SK-N-SH (cell line): ENCODE measurements around the gene CDK5. TPM values are rescaled to one million over a fixed set of nuclear protein-coding genes. Genes with fewer than 3 reads are reported as not detected.

ENCODE experiments used
- CTCF ChIA-PET: fragments of 300-600, 350-600 bp; formaldehyde crosslinking; extraction: SDS; loops from one replicate; lab custom pipeline; 2021; lab: Yijun Ruan, JAX
- POLR2A ChIA-PET: fragments of 350-600 bp; sonication (Branson Sonifier 250); formaldehyde crosslinking; extraction: SDS; loops from one replicate; lab custom pipeline; 2020; ENCODE audit warnings: antibody characterized with exemption, inconsistent platforms; lab: Yijun Ruan, JAX
- DNase-seq: peaks from one replicate; pipeline ENCODE4 v3.0.0; 2012
- H2AFZ ChIP-seq: fragments of 200-600 bp; sonication (generic); 2 replicates; pipeline ENCODE4 v1.8.1; 2016; ENCODE audit warnings: antibody characterized with exemption, mild to moderate bottlenecking, low read depth
- H3F3A ChIP-seq: fragments of 200-600 bp; sonication (generic); replicated peaks from 2 replicates; pipeline ENCODE3; 2016; ENCODE audit warnings: antibody characterized with exemption, mild to moderate bottlenecking; ENCODE audit not compliant: insufficient read depth
- H3K27ac ChIP-seq, 2 experiments: fragments of 200-500 bp in 1 of 2; fragments of 200-600 bp in 1 of 2; sonication (Bioruptor generic) in 1 of 2; sonication (generic), shearing (Covaris generic) in 1 of 2; 2 replicates each; pipeline versions ENCODE4 v1.5.1 to v1.6.1; 2014 to 2016; ENCODE audit warnings: low read depth in 2 of 2, inconsistent platforms in 1 of 2, low read length in 1 of 2, mild to moderate bottlenecking in 1 of 2, mixed read lengths in 1 of 2
- H3K27me3 ChIP-seq: fragments of 200-600 bp; sonication (generic), shearing (Covaris generic); 2 replicates; pipeline ENCODE4 v1.6.1; 2016; ENCODE audit warnings: mixed run types; ENCODE audit not compliant: insufficient read depth
- H3K36me3 ChIP-seq, 2 experiments: fragments of 200-500 bp in 1 of 2; fragments of 200-600 bp in 1 of 2; sonication (Bioruptor generic) in 1 of 2; sonication (generic) in 1 of 2; replicated peaks in 1 of 2; 2 replicates each; pipeline versions ENCODE3 to v1.5.1; 2014 to 2016; ENCODE audit warnings: low read length in 1 of 2, mild to moderate bottlenecking in 1 of 2; ENCODE audit not compliant: insufficient read depth in 2 of 2, control insufficient read depth in 1 of 2
- H3K4me1 ChIP-seq, 2 experiments: fragments of 200-500 bp in 1 of 2; fragments of 200-600 bp in 1 of 2; sonication (Bioruptor generic) in 1 of 2; sonication (generic), shearing (Covaris generic) in 1 of 2; 2 replicates each; pipeline versions ENCODE4 v1.5.1 to v1.6.1; 2014 to 2016; ENCODE audit warnings: low read depth in 1 of 2, low read length in 1 of 2, mixed run types in 1 of 2; ENCODE audit not compliant: insufficient read depth in 2 of 2, control insufficient read depth in 1 of 2
- H3K4me2 ChIP-seq: fragments of 200-600 bp; sonication (generic), shearing (Covaris generic); 2 replicates; pipeline ENCODE4 v1.6.1; 2017; ENCODE audit warnings: mixed run types
- H3K4me3 ChIP-seq, 2 experiments: fragments of 200-500 bp in 1 of 2; fragments of 200-600 bp in 1 of 2; sonication (Bioruptor generic) in 1 of 2; sonication (generic), shearing (Covaris generic) in 1 of 2; 2 replicates each; pipeline versions ENCODE4 v1.5.1 to v1.8.1; 2014 to 2016; ENCODE audit warnings: low read depth in 2 of 2, inconsistent platforms in 1 of 2, low read length in 1 of 2, mild to moderate bottlenecking in 1 of 2, mixed read lengths in 1 of 2, moderate library complexity in 1 of 2
- H3K79me2 ChIP-seq: fragments of 200-600 bp; sonication (generic); 2 replicates; pipeline ENCODE4 v1.8.1; 2017; ENCODE audit warnings: mild to moderate bottlenecking; ENCODE audit not compliant: insufficient read depth
- H3K9ac ChIP-seq: fragments of 200-600 bp; sonication (generic); 2 replicates; pipeline ENCODE4 v1.6.1; 2017; ENCODE audit warnings: mixed run types
- H3K9me2 ChIP-seq: fragments of 200-600 bp; sonication (generic); 2 replicates; pipeline ENCODE4 v1.6.1; 2017; ENCODE audit warnings: mixed run types
- H3K9me3 ChIP-seq: fragments of 200-600 bp; sonication (generic); 2 replicates; pipeline ENCODE4 v1.6.1; 2017; ENCODE audit warnings: mixed run types, mild to moderate bottlenecking, moderate library complexity
- H4K20me1 ChIP-seq: fragments of 200-600 bp; sonication (generic); 2 replicates; pipeline ENCODE4 v1.6.1; 2017; ENCODE audit warnings: mild to moderate bottlenecking, mixed run types; ENCODE audit not compliant: insufficient read depth
- CHD2 ChIP-seq: fragments of 150-350 bp; IDR thresholded peaks from 2 replicates; pipeline ENCODE4 v1.6.1; 2018; ENCODE audit warnings: low read length; ENCODE audit not compliant: partially characterized antibody
- GABPA ChIP-seq: IDR thresholded peaks from 2 replicates; pipeline ENCODE4 v1.4.0; 2012; ENCODE audit warnings: low read depth, mild to moderate bottlenecking
- JUND ChIP-seq: IDR thresholded peaks from 2 replicates; pipeline ENCODE4 v1.4.0; 2012
- NRF1 ChIP-seq: IDR thresholded peaks from 2 replicates; pipeline ENCODE4 v1.6.1; 2012; ENCODE audit warnings: low read depth, mild to moderate bottlenecking, low read length
- PBX3 ChIP-seq: IDR thresholded peaks from 2 replicates; pipeline ENCODE4; 2012
- REST ChIP-seq: IDR thresholded peaks from 2 replicates; pipeline ENCODE4 v1.6.1; 2012; ENCODE audit warnings: mild to moderate bottlenecking, low read depth, low read length, moderate library complexity
- SMC3 ChIP-seq: IDR thresholded peaks from 2 replicates; pipeline ENCODE4 v1.6.1; 2012; ENCODE audit warnings: low read depth, low read length, improper control_type of control experiment
- TAF1 ChIP-seq: IDR thresholded peaks from 2 replicates; pipeline ENCODE4 v1.6.1; 2012; ENCODE audit warnings: low read depth, mild to moderate bottlenecking, low read length, moderate library complexity, borderline replicate concordance
- USF2 ChIP-seq: fragments of 150-350 bp; IDR thresholded peaks from 2 replicates; pipeline ENCODE4 v1.6.1; 2017; ENCODE audit warnings: antibody characterized with exemption, low read length, low read depth, borderline replicate concordance
- YY1 ChIP-seq: IDR thresholded peaks from 2 replicates; pipeline ENCODE4 v1.4.0; 2012; ENCODE audit warnings: low read depth, mild to moderate bottlenecking
- WGBS: methylation state at CpG from one replicate; pipeline ENCODE4 v1.1.6; 2017; ENCODE audit warnings: low lambda C conversion rate; 5-methylcytosine and 5-hydroxymethylcytosine counted together
- polyA plus RNA-seq, 3 experiments: library from polyadenylated mRNA; depleted of rRNA; stranded (reverse); fragments of >200 nt; gene quantifications; 2 replicates each; pipeline ENCODE4 v1.2.3, GENCODE V29; 2012
- TF ChIP-seq, protein P1 (sequence below): IDR thresholded peaks from 2 replicates; pipeline ENCODE4 v1.4.0; 2012; ENCODE audit warnings: low read depth, borderline replicate concordance

CDK5 gene
- polyA plus RNA-seq, 1 of the 3 experiments (the other 2 are of a cell fraction), result 125 TPM

- Histone ChIP-seq H3K79me2 (peaks cover 67% of the 10 kb centered on the region), H3K9me2 (no peaks in the 10 kb centered on the region), H3K9me3 (no peaks in the 10 kb centered on the region), H3K4me3 (no peak overlapping the region), H3K27ac (no peak overlapping the region), H3K36me3 (peaks cover 28 to 42% of the 10 kb centered on the region in 2 experiments), H3K9ac (no peak overlapping the region; the same call in 1 of the 2 replicates), H3K4me2 (peak overlapping the region; percentile 85), H3K27me3 (no peaks in the 10 kb centered on the region), H4K20me1 (peaks cover 40% of the 10 kb centered on the region), H3K4me1 (peaks cover 24 to 35% of the 10 kb centered on the region in 2 experiments), H3F3A (no peaks in the 10 kb centered on the region), H2AFZ (no peak overlapping the region)
- ChIA-PET POLR2A (interaction anchor here (0.8 kb wide), 1 partner anchor 73 kb away, joined by 4 read pairs; no protein-coding TSS in a partner anchor), CTCF (interaction anchor here (0.9 to 12.2 kb wide), 6 partner anchors 15 to 48 kb away, joined by 3 to 126 read pairs (median 15); partner anchors contain the start of genes AGAP3, FASTK and TMUB1)
- TF ChIP-seq YY1 (no peak), CHD2 (no peak), JUND (no peak), GABPA (no peak), SMC3 (no peak), TAF1 (no peak), REST (no peak), NRF1 (no peak), PBX3 (no peak), USF2 (no peak)
- TF ChIP-seq, protein P1, sequence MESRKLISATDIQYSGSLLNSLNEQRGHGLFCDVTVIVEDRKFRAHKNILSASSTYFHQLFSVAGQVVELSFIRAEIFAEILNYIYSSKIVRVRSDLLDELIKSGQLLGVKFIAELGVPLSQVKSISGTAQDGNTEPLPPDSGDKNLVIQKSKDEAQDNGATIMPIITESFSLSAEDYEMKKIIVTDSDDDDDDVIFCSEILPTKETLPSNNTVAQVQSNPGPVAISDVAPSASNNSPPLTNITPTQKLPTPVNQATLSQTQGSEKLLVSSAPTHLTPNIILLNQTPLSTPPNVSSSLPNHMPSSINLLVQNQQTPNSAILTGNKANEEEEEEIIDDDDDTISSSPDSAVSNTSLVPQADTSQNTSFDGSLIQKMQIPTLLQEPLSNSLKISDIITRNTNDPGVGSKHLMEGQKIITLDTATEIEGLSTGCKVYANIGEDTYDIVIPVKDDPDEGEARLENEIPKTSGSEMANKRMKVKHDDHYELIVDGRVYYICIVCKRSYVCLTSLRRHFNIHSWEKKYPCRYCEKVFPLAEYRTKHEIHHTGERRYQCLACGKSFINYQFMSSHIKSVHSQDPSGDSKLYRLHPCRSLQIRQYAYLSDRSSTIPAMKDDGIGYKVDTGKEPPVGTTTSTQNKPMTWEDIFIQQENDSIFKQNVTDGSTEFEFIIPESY, result no peak
- WGBS, result 94% methylated on average over 5 of the region's 11 CpGs
- no peak for DNase-seq
Observed at GRCh38 chr7:151062111-151062398, 4.4 kb upstream of the CDK5 start.
